ENCODE results near the gene PCED1B. TPM values are rescaled to one million over a fixed set of nuclear protein-coding genes. Genes with fewer than 3 reads are reported as not detected.

The PCED1B gene
- total RNA-seq, 1 experiment from 2014 or later: 0.87 TPM

Small RNAs within 50 kb of the gene (small RNA-seq; reads per million reads assigned to genes)
- gene MIR4698: 0 to 0.10 reads per million in 2 experiments

Other genes with a start within 250 kb of the PCED1B start
- 14.6 and 14.8 TPM in 2 replicates for gene AMIGO2, start 338 bp downstream of the PCED1B start, total RNA-seq (2014; rRNA removed; shearing (Covaris generic))

Data from SK-MEL-5 (cell line).